HEK293T (cell line): ENCODE data around the gene TTC28.

Source experiments
- BHLHE40 ChIP-seq: fragments of 450-650 bp; IDR thresholded peaks from 2 replicates; pipeline ENCODE4 v1.6.1; 2016; ENCODE audit warnings: mild to moderate bottlenecking, moderate library complexity, borderline replicate concordance
- SUZ12 ChIP-seq: fragments of 450-650 bp; IDR thresholded peaks from 2 replicates; pipeline ENCODE4 v1.6.1; 2016; ENCODE audit warnings: mild to moderate bottlenecking

DNA sequence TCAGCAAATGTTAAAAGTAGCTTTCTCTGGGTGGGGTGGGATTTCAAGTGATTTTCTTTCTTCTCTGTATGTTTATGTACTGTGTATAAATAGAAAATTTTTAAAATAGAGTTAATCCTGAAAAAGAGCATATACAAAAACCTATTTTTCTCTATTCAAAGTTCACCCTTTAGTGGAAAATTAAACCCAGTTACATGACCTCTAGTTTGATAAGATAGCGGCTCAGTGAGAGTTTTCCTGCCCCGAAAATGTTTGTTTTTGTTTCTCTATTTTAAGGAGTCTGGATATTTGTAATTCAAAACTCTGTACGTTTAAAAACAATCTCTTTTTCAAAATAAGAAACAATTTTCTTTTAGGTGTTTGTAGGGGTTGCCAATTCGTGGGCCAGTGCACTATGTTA, 718.5 kb downstream of the TTC28 start:
- TF ChIP-seq BHLHE40: no peak
- no peak for TF ChIP-seq SUZ12
